Measurements from ENCODE around the gene HCK. TPM values are rescaled to one million over a fixed set of nuclear protein-coding genes. Genes with fewer than 3 reads are reported as not detected.
"Not testable (repeated sequence)": the region's sequence is repeated elsewhere in the genome, so short reads cannot be mapped to it uniquely, and the experiment has no call there.

The HCK gene
- total RNA-seq, 1 experiment from 2014 or later, result not detected

DNA sequence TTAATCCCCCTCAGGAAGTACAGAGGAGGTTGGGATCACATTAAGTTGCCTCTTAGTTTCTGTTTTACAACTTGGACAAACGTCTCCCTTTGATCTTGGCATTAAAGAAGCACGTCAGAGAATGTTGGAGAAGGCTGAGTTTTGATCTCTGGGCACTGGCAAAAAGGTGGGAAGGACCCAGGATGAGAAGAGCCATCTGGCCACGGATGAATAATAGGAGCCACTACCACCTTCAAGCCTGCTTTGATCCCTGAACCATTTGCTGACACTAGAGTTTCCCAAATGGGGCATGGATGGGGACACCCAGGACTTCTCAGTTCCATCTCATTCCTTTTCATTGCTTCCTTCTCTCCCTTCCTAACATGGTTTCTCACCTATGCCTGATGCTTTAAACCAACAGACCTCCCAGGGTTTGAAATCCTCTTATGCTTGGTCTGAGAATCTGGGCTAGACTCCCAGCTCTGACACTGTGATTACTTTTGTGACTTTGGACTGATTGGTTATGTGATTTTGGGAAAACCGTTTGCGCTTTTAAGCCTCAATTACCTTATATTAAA is 63.2 kb downstream of the HCK start:
- H4K20me1 ChIP-seq (ENCODE audit: low read length), result peaks cover 4% of the 10 kb centered on the region; the same call in 1 of the 2 replicates
- no TSS peak for BruUV-seq (replicated peaks)

DNA sequence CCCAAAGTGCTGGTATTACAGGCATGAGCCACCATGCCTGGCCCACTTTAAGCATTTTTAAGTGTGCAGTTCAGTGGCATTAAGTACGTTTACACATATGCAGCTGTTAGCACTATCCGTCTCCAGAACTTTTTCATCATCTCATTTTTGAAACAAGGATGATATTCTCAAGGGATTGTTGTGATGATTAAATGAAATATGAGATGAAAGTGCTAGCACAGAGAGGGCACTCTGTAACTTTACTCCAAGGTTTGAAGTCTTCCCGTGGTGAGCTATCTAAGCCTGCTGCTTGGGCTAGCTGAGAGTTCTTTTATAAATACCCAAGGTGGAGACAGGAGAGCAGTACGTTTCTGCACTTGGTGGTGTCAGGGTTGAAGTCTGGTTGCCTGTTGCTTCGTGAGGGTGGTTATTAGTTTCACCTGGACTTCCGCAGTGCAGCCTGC is 64.1 kb downstream of the HCK start:
- ChIA-PET CTCF (no interaction called here), POLR2A (ENCODE audit: unreplicated experiment) (no interaction called here)
- TF ChIP-seq EZH2 (IDR thresholded peaks at IDR 0.05; ENCODE audit: low read length, unreplicated experiment), result no peak
- TF ChIP-seq, protein P1, sequence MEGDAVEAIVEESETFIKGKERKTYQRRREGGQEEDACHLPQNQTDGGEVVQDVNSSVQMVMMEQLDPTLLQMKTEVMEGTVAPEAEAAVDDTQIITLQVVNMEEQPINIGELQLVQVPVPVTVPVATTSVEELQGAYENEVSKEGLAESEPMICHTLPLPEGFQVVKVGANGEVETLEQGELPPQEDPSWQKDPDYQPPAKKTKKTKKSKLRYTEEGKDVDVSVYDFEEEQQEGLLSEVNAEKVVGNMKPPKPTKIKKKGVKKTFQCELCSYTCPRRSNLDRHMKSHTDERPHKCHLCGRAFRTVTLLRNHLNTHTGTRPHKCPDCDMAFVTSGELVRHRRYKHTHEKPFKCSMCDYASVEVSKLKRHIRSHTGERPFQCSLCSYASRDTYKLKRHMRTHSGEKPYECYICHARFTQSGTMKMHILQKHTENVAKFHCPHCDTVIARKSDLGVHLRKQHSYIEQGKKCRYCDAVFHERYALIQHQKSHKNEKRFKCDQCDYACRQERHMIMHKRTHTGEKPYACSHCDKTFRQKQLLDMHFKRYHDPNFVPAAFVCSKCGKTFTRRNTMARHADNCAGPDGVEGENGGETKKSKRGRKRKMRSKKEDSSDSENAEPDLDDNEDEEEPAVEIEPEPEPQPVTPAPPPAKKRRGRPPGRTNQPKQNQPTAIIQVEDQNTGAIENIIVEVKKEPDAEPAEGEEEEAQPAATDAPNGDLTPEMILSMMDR (conservative IDR thresholded peaks at IDR 0.05; ENCODE audit: low read depth, low read length), result no peak
- TF ChIP-seq EZH2phosphoT487 (IDR thresholded peaks at IDR 0.05; ENCODE audit: borderline replicate concordance, low read length), result no peak
- H3K79me2 ChIP-seq (ENCODE audit: low read length), result peaks cover 93% of the 10 kb centered on the region
- no peak overlapping the region for H3K27ac ChIP-seq (ENCODE audit: low read length)
- intact Hi-C loops (cut with micrococcal nuclease), result no loop called here
- H3K9me2 ChIP-seq (replicated peaks; ENCODE audit: low read length), result no peaks in the 10 kb centered on the region
- H3K4me1 ChIP-seq (ENCODE audit: insufficient read depth, low read length), result peaks cover 4% of the 10 kb centered on the region
- no peaks in the 10 kb centered on the region for H3F3A ChIP-seq (ENCODE audit: low read length, unreplicated experiment)
- H3K9ac ChIP-seq (ENCODE audit: low read length), result no peak overlapping the region
- no peak for DNase-seq
- H3K4me3 ChIP-seq (ENCODE audit: low read length), result no peak overlapping the region
- no peak for ATAC-seq
- no peaks in the 10 kb centered on the region for H3K27me3 ChIP-seq (ENCODE audit: low read length)
- no peaks in the 10 kb centered on the region for H3K36me3 ChIP-seq (ENCODE audit: low read depth, low read length)
- H3K9me3 ChIP-seq (ENCODE audit: low read length), result no peaks in the 10 kb centered on the region
- H4K20me1 ChIP-seq (ENCODE audit: low read length), result peaks cover 4% of the 10 kb centered on the region; the same call in 1 of the 2 replicates
- no peak overlapping the region for H2AFZ ChIP-seq (ENCODE audit: low read length)
- H3K4me2 ChIP-seq (ENCODE audit: low read length), result no peak overlapping the region
- BruUV-seq (replicated peaks), result no TSS peak

More for the DNA sequence above, 63.2 kb downstream of the HCK start:
- no peaks in the 10 kb centered on the region for H3K9me3 ChIP-seq (ENCODE audit: low read length)
- H3K4me3 ChIP-seq (ENCODE audit: low read length), result no peak overlapping the region
- H3K4me1 ChIP-seq (ENCODE audit: insufficient read depth, low read length), result peaks cover 12% of the 10 kb centered on the region
- H3K27ac ChIP-seq (ENCODE audit: low read length), result no peak overlapping the region
- TF ChIP-seq, protein P1 (conservative IDR thresholded peaks at IDR 0.05; ENCODE audit: low read depth, low read length), result no peak
- ATAC-seq (no peak), DNase-seq (no peak)
- CTCF ChIA-PET, result no interaction called here
- H3K4me2 ChIP-seq (ENCODE audit: low read length), result no peak overlapping the region
- intact Hi-C loops (cut with micrococcal nuclease), result no loop called here
- no peaks in the 10 kb centered on the region for H3F3A ChIP-seq (ENCODE audit: low read length, unreplicated experiment)
- H3K36me3 ChIP-seq (ENCODE audit: low read depth, low read length), result no peaks in the 10 kb centered on the region
- no peak overlapping the region for H2AFZ ChIP-seq (ENCODE audit: low read length)
- H3K9ac ChIP-seq (ENCODE audit: low read length), result no peak overlapping the region
- H3K9me2 ChIP-seq (replicated peaks; ENCODE audit: low read length), result no peaks in the 10 kb centered on the region
- POLR2A ChIA-PET (ENCODE audit: unreplicated experiment), result no interaction called here
- no peaks in the 10 kb centered on the region for H3K27me3 ChIP-seq (ENCODE audit: low read length)
- H3K79me2 ChIP-seq (ENCODE audit: low read length), result peaks cover 94% of the 10 kb centered on the region

DNA sequence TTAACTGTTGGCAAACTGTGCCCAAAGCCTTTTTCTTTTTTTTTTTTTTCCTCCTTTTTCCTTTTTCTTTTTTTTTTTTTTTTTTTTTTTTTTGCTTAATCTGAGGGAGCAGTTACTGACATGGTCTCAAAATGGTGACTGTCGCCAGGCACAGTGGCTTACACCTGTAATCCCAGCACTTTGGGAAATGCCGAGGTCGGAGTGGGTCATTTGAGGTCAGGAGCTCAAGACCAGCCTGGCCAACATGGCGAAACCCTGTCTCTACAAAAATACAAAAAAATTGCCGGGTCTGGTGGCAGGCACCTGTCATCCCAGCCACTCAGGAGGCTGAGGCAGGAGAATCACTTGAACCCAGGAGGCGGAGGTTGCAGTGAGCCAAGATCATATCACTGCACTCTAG is 64.8 kb downstream of the HCK start:
- POLR2A ChIA-PET (ENCODE audit: unreplicated experiment); DNase-seq; intact Hi-C loops (cut with micrococcal nuclease); H3K27me3 ChIP-seq (ENCODE audit: low read length); H3K9me3 ChIP-seq (ENCODE audit: low read length); H3K4me2 ChIP-seq (ENCODE audit: low read length); H3K4me3 ChIP-seq (ENCODE audit: low read length); H4K20me1 ChIP-seq (ENCODE audit: low read length); H3F3A ChIP-seq (ENCODE audit: low read length, unreplicated experiment); BruUV-seq (replicated peaks); H2AFZ ChIP-seq (ENCODE audit: low read length); H3K9ac ChIP-seq (ENCODE audit: low read length); H3K9me2 ChIP-seq (replicated peaks; ENCODE audit: low read length); H3K27ac ChIP-seq (ENCODE audit: low read length); ATAC-seq; H3K36me3 ChIP-seq (ENCODE audit: low read depth, low read length); H3K4me1 ChIP-seq (ENCODE audit: insufficient read depth, low read length); CTCF ChIA-PET: not testable (repeated sequence)
- peaks cover 86% of the 10 kb centered on the region for H3K79me2 ChIP-seq (ENCODE audit: low read length)

DNA sequence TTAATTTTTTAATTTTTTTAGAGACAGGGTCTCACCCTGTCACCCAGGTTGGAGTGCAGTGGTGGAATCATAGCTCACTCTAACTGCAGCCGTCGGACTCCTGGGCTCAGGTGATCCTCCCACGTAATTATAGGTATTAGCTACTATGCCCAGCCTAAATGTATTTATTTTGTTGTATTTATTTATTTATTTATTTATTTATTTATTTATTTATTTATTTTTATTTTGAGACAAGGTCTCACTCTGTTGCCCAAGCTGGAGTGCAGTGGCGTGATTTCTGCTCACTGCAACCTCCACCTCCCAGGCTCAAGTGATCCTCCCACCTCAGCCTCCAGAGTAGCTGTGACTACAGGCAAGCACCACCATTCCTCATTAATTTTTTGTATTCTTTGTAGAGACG is 66.4 kb downstream of the HCK start:
- H3K4me3 ChIP-seq (ENCODE audit: low read length); H2AFZ ChIP-seq (ENCODE audit: low read length); H4K20me1 ChIP-seq (ENCODE audit: low read length); BruUV-seq (replicated peaks); H3K4me2 ChIP-seq (ENCODE audit: low read length); H3F3A ChIP-seq (ENCODE audit: low read length, unreplicated experiment); DNase-seq; H3K27me3 ChIP-seq (ENCODE audit: low read length); POLR2A ChIA-PET (ENCODE audit: unreplicated experiment); H3K27ac ChIP-seq (ENCODE audit: low read length); ATAC-seq; H3K4me1 ChIP-seq (ENCODE audit: insufficient read depth, low read length); H3K9me3 ChIP-seq (ENCODE audit: low read length); intact Hi-C loops (cut with micrococcal nuclease); H3K9ac ChIP-seq (ENCODE audit: low read length); H3K9me2 ChIP-seq (replicated peaks; ENCODE audit: low read length); H3K36me3 ChIP-seq (ENCODE audit: low read depth, low read length); CTCF ChIA-PET: not testable (repeated sequence)
- H3K79me2 ChIP-seq (ENCODE audit: low read length), result peaks cover 69% of the 10 kb centered on the region

Data from PC-3 (cell line).